Measurements from ENCODE around the gene TTC12. TPM values are rescaled to one million over a fixed set of nuclear protein-coding genes. Genes with fewer than 3 reads are reported as not detected.
"Not testable (repeated sequence)": the region's sequence is repeated elsewhere in the genome, so short reads cannot be mapped to it uniquely, and the experiment has no call there.

The TTC12 gene
- total RNA-seq, 1 experiment from 2014 or later: 25.0 TPM

GRCh38 chr11:113295993-113296392, 18.4 kb upstream of the TTC12 start:
- intact Hi-C loops (cut with micrococcal nuclease; ENCODE audit: unreplicated experiment): no loop called here
- H3F3A ChIP-seq (ENCODE audit: insufficient read depth, low read depth): peaks cover 6% of the 10 kb centered on the region; the same call in 1 of the 2 replicates
- H3K4me1 ChIP-seq (replicated peaks; ENCODE audit: insufficient read depth): peaks cover 36% of the 10 kb centered on the region
- no peaks in the 10 kb centered on the region for H3K9me2 ChIP-seq (ENCODE audit: insufficient read depth)
- no TSS peak for BruUV-seq (replicated peaks)
- POLR2A ChIA-PET (ENCODE audit: unreplicated experiment): no interaction called here
- H2AFZ ChIP-seq: peak overlapping the region; percentile 42; the same call in 1 of the 2 replicates
- no peak overlapping the region for H3K4me3 ChIP-seq
- H3K4me2 ChIP-seq: peak overlapping the region; percentile 13; the same call in 1 of the 2 replicates
- no peaks in the 10 kb centered on the region for H3K27me3 ChIP-seq (ENCODE audit: insufficient read depth, low read depth)
- H4K20me1 ChIP-seq (ENCODE audit: insufficient read depth): no peaks in the 10 kb centered on the region
- H3K79me2 ChIP-seq (ENCODE audit: low read depth): no peaks in the 10 kb centered on the region
- DNase-seq: no peak
- no peak overlapping the region for H3K27ac ChIP-seq
- no peaks in the 10 kb centered on the region for H3K9me3 ChIP-seq (ENCODE audit: insufficient read depth, low read depth)
- CTCF ChIA-PET: no interaction called here
- no peak for TF ChIP-seq CTCF (conservative IDR thresholded peaks at IDR 0.05)
- no peak for TF ChIP-seq EZH2 (IDR thresholded peaks at IDR 0.05; ENCODE audit: low read depth)
- H3K36me3 ChIP-seq (ENCODE audit: low read depth): no peaks in the 10 kb centered on the region

- TF ChIP-seq EZH2 (IDR thresholded peaks at IDR 0.05; ENCODE audit: low read depth) (no peak), CTCF (conservative IDR thresholded peaks at IDR 0.05) (no peak)
- H3K4me1 ChIP-seq (replicated peaks; ENCODE audit: insufficient read depth): peaks cover 36% of the 10 kb centered on the region
- H3K27ac ChIP-seq: no peak overlapping the region
- no TSS peak for BruUV-seq (replicated peaks)
- H3K36me3 ChIP-seq (ENCODE audit: low read depth): no peaks in the 10 kb centered on the region
- peak overlapping the region; percentile 13; the same call in 1 of the 2 replicates for H3K4me2 ChIP-seq
- H3K9me2 ChIP-seq (ENCODE audit: insufficient read depth): no peaks in the 10 kb centered on the region
- no peaks in the 10 kb centered on the region for H3K9me3 ChIP-seq (ENCODE audit: insufficient read depth, low read depth)
- H3K79me2 ChIP-seq (ENCODE audit: low read depth): no peaks in the 10 kb centered on the region
- peaks cover 6% of the 10 kb centered on the region; the same call in 1 of the 2 replicates for H3F3A ChIP-seq (ENCODE audit: insufficient read depth, low read depth)
- no peaks in the 10 kb centered on the region for H4K20me1 ChIP-seq (ENCODE audit: insufficient read depth)
- CTCF ChIA-PET: interaction anchor here (0.7 kb wide), 1 partner anchor 18 kb away, joined by 3 read pairs; the partner anchor contains the start of gene TTC12
- no peaks in the 10 kb centered on the region for H3K27me3 ChIP-seq (ENCODE audit: insufficient read depth, low read depth)
- DNase-seq: peak; percentile 35 to 50
- intact Hi-C loops (cut with micrococcal nuclease; ENCODE audit: unreplicated experiment): no loop called here
- H3K4me3 ChIP-seq: no peak overlapping the region
- H2AFZ ChIP-seq: peak overlapping the region; percentile 42; the same call in 1 of the 2 replicates
- POLR2A ChIA-PET (ENCODE audit: unreplicated experiment): no interaction called here
Measured at GRCh38 chr11:113296447-113297205, 17.8 kb upstream of the TTC12 start.

GRCh38 chr11:113298496-113298895, 15.9 kb upstream of the TTC12 start:
- H3K9me3 ChIP-seq (ENCODE audit: insufficient read depth, low read depth); intact Hi-C loops (cut with micrococcal nuclease; ENCODE audit: unreplicated experiment); H3K27me3 ChIP-seq (ENCODE audit: insufficient read depth, low read depth); H3K4me3 ChIP-seq; H2AFZ ChIP-seq; H3K4me2 ChIP-seq; H4K20me1 ChIP-seq (ENCODE audit: insufficient read depth); H3F3A ChIP-seq (ENCODE audit: insufficient read depth, low read depth); H3K36me3 ChIP-seq (ENCODE audit: low read depth); H3K79me2 ChIP-seq (ENCODE audit: low read depth); H3K27ac ChIP-seq; H3K9me2 ChIP-seq (ENCODE audit: insufficient read depth); CTCF ChIA-PET; BruUV-seq (replicated peaks); DNase-seq; POLR2A ChIA-PET (ENCODE audit: unreplicated experiment): not testable (repeated sequence)
- peaks cover 32% of the 10 kb centered on the region for H3K4me1 ChIP-seq (replicated peaks; ENCODE audit: insufficient read depth)
